Mesenchymal stem cell (in vitro differentiated cells and primary cell): ENCODE measurements around the gene C4BPB.

ENCODE experiments used
- DNase-seq: peaks from one replicate; pipeline ENCODE4 v3.0.0-alpha.2; 2013
- H2AFZ ChIP-seq: one replicate; pipeline ENCODE4 v1.6.1; 2013; ENCODE audit warnings: low read depth, mild to moderate bottlenecking, control low read depth, inconsistent platforms, low read length, moderate library complexity
- H2AK5ac ChIP-seq: 2 replicates; pipeline ENCODE4 v1.6.1; 2013; ENCODE audit warnings: low read length, moderate library complexity, mild to moderate bottlenecking, inconsistent platforms; ENCODE audit not compliant: severe bottlenecking
- H2BK120ac ChIP-seq: one replicate; pipeline ENCODE4 v1.6.1; 2013; ENCODE audit warnings: low read depth, mild to moderate bottlenecking, inconsistent platforms, low read length, moderate library complexity
- H2BK12ac ChIP-seq, 2 experiments: one replicate each; pipeline ENCODE4 v1.6.1; 2013; ENCODE audit warnings: inconsistent platforms in 2 of 2, low read length in 2 of 2, mild to moderate bottlenecking in 2 of 2, moderate library complexity in 2 of 2, control low read depth in 1 of 2
- H2BK15ac ChIP-seq: one replicate; pipeline ENCODE4 v1.6.1; 2013; ENCODE audit warnings: mild to moderate bottlenecking, low read depth, inconsistent platforms; ENCODE audit not compliant: poor library complexity, severe bottlenecking
- H2BK5ac ChIP-seq: 2 replicates; pipeline ENCODE4 v1.6.1; 2013; ENCODE audit warnings: low read depth, mild to moderate bottlenecking, low read length, control low read depth, inconsistent platforms; ENCODE audit not compliant: poor library complexity, severe bottlenecking
- H3K14ac ChIP-seq, 2 experiments: one replicate each; pipeline ENCODE4 v1.6.1; 2013; ENCODE audit warnings: inconsistent platforms in 2 of 2, low read length in 2 of 2, control low read depth in 1 of 2, mild to moderate bottlenecking in 1 of 2, moderate library complexity in 1 of 2
- H3K18ac ChIP-seq, 2 experiments: one replicate each; pipeline ENCODE4 v1.6.1; 2013; ENCODE audit warnings: inconsistent platforms in 2 of 2, low read length in 2 of 2, control low read depth in 1 of 2, low read depth in 1 of 2, mild to moderate bottlenecking in 1 of 2
- H3K23ac ChIP-seq, 2 experiments: one replicate each; pipeline ENCODE4 v1.6.1; 2013; ENCODE audit warnings: inconsistent platforms in 2 of 2, low read length in 2 of 2, mild to moderate bottlenecking in 2 of 2, moderate library complexity in 2 of 2, control low read depth in 1 of 2
- H3K27ac ChIP-seq: 2 replicates; pipeline ENCODE4 v1.5.1; 2013; ENCODE audit warnings: mild to moderate bottlenecking, moderate library complexity, low read length, control low read depth, inconsistent platforms; ENCODE audit not compliant: poor library complexity, severe bottlenecking
- H3K27me3 ChIP-seq, 2 experiments: 2 replicates each; pipeline versions ENCODE4 v1.6.1 to v1.7.0; 2013; ENCODE audit warnings: low read length in 2 of 2, mild to moderate bottlenecking in 2 of 2, moderate library complexity in 2 of 2, control low read depth in 1 of 2, inconsistent platforms in 1 of 2; ENCODE audit not compliant: control insufficient read depth in 1 of 2, insufficient read depth in 1 of 2
- H3K36me3 ChIP-seq, 2 experiments: 2 replicates each; pipeline versions ENCODE4 v1.6.1 to v1.7.0; 2013; ENCODE audit warnings: low read length in 2 of 2, control low read depth in 1 of 2, inconsistent platforms in 1 of 2, low read depth in 1 of 2, mild to moderate bottlenecking in 1 of 2; ENCODE audit not compliant: insufficient read depth in 2 of 2, control insufficient read depth in 1 of 2
- H3K4ac ChIP-seq, 2 experiments: one replicate each; pipeline ENCODE4 v1.6.1; 2013; ENCODE audit warnings: inconsistent platforms in 2 of 2, low read length in 2 of 2, mild to moderate bottlenecking in 2 of 2, moderate library complexity in 2 of 2, control low read depth in 1 of 2, low read depth in 1 of 2
- H3K4me1 ChIP-seq: 2 replicates; pipeline ENCODE4 v1.6.1; 2013; ENCODE audit warnings: low read depth, low read length, control low read depth; ENCODE audit not compliant: control insufficient read depth, insufficient read depth
- H3K4me2 ChIP-seq: 2 replicates; pipeline ENCODE4 v1.6.1; 2013; ENCODE audit warnings: low read length, mild to moderate bottlenecking, inconsistent platforms; ENCODE audit not compliant: poor library complexity, severe bottlenecking
- H3K4me3 ChIP-seq, 2 experiments: 2 replicates each; pipeline versions ENCODE4 v1.5.1 to v1.7.0; 2013; ENCODE audit warnings: low read length in 2 of 2, mild to moderate bottlenecking in 2 of 2, control low read depth in 1 of 2, low read depth in 1 of 2; ENCODE audit not compliant: insufficient read depth in 1 of 2
- H3K79me1 ChIP-seq: replicated peaks from 2 replicates; pipeline ENCODE4 v1.6.1; 2013; ENCODE audit warnings: mild to moderate bottlenecking, control low read depth, low read length, inconsistent platforms; ENCODE audit not compliant: poor library complexity, severe bottlenecking
- H3K9ac ChIP-seq: 2 replicates; pipeline ENCODE4 v1.7.0; 2013; ENCODE audit warnings: mild to moderate bottlenecking, low read length, moderate library complexity
- H3K9me3 ChIP-seq: 2 replicates; pipeline ENCODE4 v1.7.0; 2013; ENCODE audit warnings: mild to moderate bottlenecking, low read length; ENCODE audit not compliant: control insufficient read depth
- H4K8ac ChIP-seq: one replicate; pipeline ENCODE4 v1.6.1; 2013; ENCODE audit warnings: inconsistent platforms, mild to moderate bottlenecking, low read length, moderate library complexity
- H4K91ac ChIP-seq: one replicate; pipeline ENCODE4 v1.6.1; 2013; ENCODE audit warnings: mild to moderate bottlenecking, low read length, inconsistent platforms
- whole genome bisulfite sequencing: methylation state at CpG from one replicate; pipeline ENCODE4 v1.1.7; 2013; ENCODE audit warnings: mixed read lengths; 5-methylcytosine and 5-hydroxymethylcytosine counted together

The C4BPB gene

GRCh38 chr1:207088161-207088560 lies 499 bp upstream of the C4BPB start:
- Histone ChIP-seq H3K4me2 (no peak overlapping the region), H3K27me3 (peaks cover 0 to 3% of the 10 kb centered on the region in 2 experiments), H3K9me3 (no peaks in the 10 kb centered on the region), H2BK12ac (no peak overlapping the region), H3K18ac (no peak overlapping the region), H2AFZ (no peak overlapping the region), H2BK15ac (no peak overlapping the region), H3K9ac (no peak overlapping the region), H3K4me3 (no peak overlapping the region), H2AK5ac (no peak overlapping the region), H3K23ac (no peak overlapping the region), H3K36me3 (no peaks in the 10 kb centered on the region), H3K4ac (no peak overlapping the region), H4K91ac (no peak overlapping the region), H3K14ac (no peak overlapping the region), H3K27ac (no peak overlapping the region), H3K4me1 (no peaks in the 10 kb centered on the region), H2BK5ac (no peak overlapping the region), H2BK120ac (no peak overlapping the region), H4K8ac (no peak overlapping the region), H3K79me1 (no peaks in the 10 kb centered on the region)
- no CpG with 5 or more reads among the region's 2 CpGs for WGBS
- DNase-seq, result no peak

GRCh38 chr1:207089627-207090355 lies 1.1 kb downstream of the C4BPB start:
- no peak overlapping the region for H3K14ac ChIP-seq
- no peak overlapping the region for H3K4me2 ChIP-seq
- no peak overlapping the region for H2BK120ac ChIP-seq
- no peaks in the 10 kb centered on the region for H3K9me3 ChIP-seq
- H3K23ac ChIP-seq, result no peak overlapping the region
- no peak overlapping the region for H2AFZ ChIP-seq
- H2BK5ac ChIP-seq, result no peak overlapping the region
- H2BK12ac ChIP-seq, result no peak overlapping the region
- H3K27ac ChIP-seq, result no peak overlapping the region
- H3K9ac ChIP-seq, result no peak overlapping the region
- WGBS, result 96% methylated on average over 16 of the region's 17 CpGs
- DNase-seq, result no peak
- H3K4me3 ChIP-seq, result no peak overlapping the region
- no peaks in the 10 kb centered on the region for H3K79me1 ChIP-seq
- no peak overlapping the region for H2AK5ac ChIP-seq
- no peak overlapping the region for H3K18ac ChIP-seq
- H3K27me3 ChIP-seq, result no peaks in the 10 kb centered on the region
- H4K8ac ChIP-seq, result no peak overlapping the region
- H3K36me3 ChIP-seq, result no peaks in the 10 kb centered on the region
- no peak overlapping the region for H4K91ac ChIP-seq
- no peak overlapping the region for H2BK15ac ChIP-seq
- no peaks in the 10 kb centered on the region for H3K4me1 ChIP-seq
- no peak overlapping the region for H3K4ac ChIP-seq

- H3K14ac ChIP-seq, result no peak overlapping the region
- no peaks in the 10 kb centered on the region for H3K79me1 ChIP-seq
- H3K27ac ChIP-seq, result no peak overlapping the region
- no peaks in the 10 kb centered on the region for H3K27me3 ChIP-seq
- no peak overlapping the region for H3K4ac ChIP-seq
- no peak overlapping the region for H3K9ac ChIP-seq
- 87% methylated on average over 4 of the region's 4 CpGs for WGBS
- no peaks in the 10 kb centered on the region for H3K4me1 ChIP-seq
- DNase-seq, result no peak
- no peak overlapping the region for H2AK5ac ChIP-seq
- no peak overlapping the region for H4K8ac ChIP-seq
- no peak overlapping the region for H2AFZ ChIP-seq
- H2BK5ac ChIP-seq, result no peak overlapping the region
- H4K91ac ChIP-seq, result no peak overlapping the region
- H2BK120ac ChIP-seq, result no peak overlapping the region
- H2BK15ac ChIP-seq, result no peak overlapping the region
- no peak overlapping the region for H2BK12ac ChIP-seq
- no peaks in the 10 kb centered on the region for H3K9me3 ChIP-seq
- H3K18ac ChIP-seq, result no peak overlapping the region
- no peak overlapping the region for H3K23ac ChIP-seq
- no peaks in the 10 kb centered on the region for H3K36me3 ChIP-seq
- no peak overlapping the region for H3K4me2 ChIP-seq
- H3K4me3 ChIP-seq, result no peak overlapping the region
Measured at GRCh38 chr1:207091200-207091908, 2.7 kb downstream of the C4BPB start.

GRCh38 chr1:207093944-207094343 lies 5.3 kb downstream of the C4BPB start:
- no peak overlapping the region for H3K14ac ChIP-seq
- H3K4me2 ChIP-seq, result no peak overlapping the region
- no peak for DNase-seq
- H2BK5ac ChIP-seq, result no peak overlapping the region
- WGBS, result 6% methylated on average over 2 of the region's 2 CpGs
- no peaks in the 10 kb centered on the region for H3K4me1 ChIP-seq
- H3K9me3 ChIP-seq, result no peaks in the 10 kb centered on the region
- no peak overlapping the region for H2AFZ ChIP-seq
- no peak overlapping the region for H3K4me3 ChIP-seq
- H3K23ac ChIP-seq, result no peak overlapping the region
- no peak overlapping the region for H4K8ac ChIP-seq
- H3K79me1 ChIP-seq, result no peaks in the 10 kb centered on the region
- no peaks in the 10 kb centered on the region for H3K27me3 ChIP-seq
- no peak overlapping the region for H2BK120ac ChIP-seq
- H3K27ac ChIP-seq, result no peak overlapping the region
- no peak overlapping the region for H2BK12ac ChIP-seq
- H2AK5ac ChIP-seq, result no peak overlapping the region
- H3K18ac ChIP-seq, result no peak overlapping the region
- no peaks in the 10 kb centered on the region for H3K36me3 ChIP-seq
- H3K4ac ChIP-seq, result no peak overlapping the region
- H2BK15ac ChIP-seq, result no peak overlapping the region
- H4K91ac ChIP-seq, result no peak overlapping the region
- no peak overlapping the region for H3K9ac ChIP-seq
